A673 (cell line): ENCODE results near the gene RPL28. TPM values are rescaled to one million over a fixed set of nuclear protein-coding genes. Genes with fewer than 3 reads are reported as not detected.

Experiments
- BruUV-seq: library from RNA; stranded (reverse); fragments of 400-500 nt; replicated peaks from 2 replicates; lab custom pipeline; 2021; lab: Mats Ljungman, UMichigan
- CTCF ChIA-PET: fragments of 300-600 bp; sonication (Branson Sonifier 250); formaldehyde crosslinking; loops from one replicate; lab custom pipeline; 2022; ENCODE audit warnings: antibody characterized with exemption; lab: Charles Lee
- POLR2A ChIA-PET: fragments of 300-600 bp; sonication (Branson Sonifier 250); formaldehyde crosslinking; loops from one replicate; lab custom pipeline; 2022; ENCODE audit warnings: antibody characterized with exemption; ENCODE audit not compliant: low non-redundant PET; lab: Charles Lee
- DNase-seq: peaks from one replicate; pipeline ENCODE4 v3.0.0-alpha.2; 2015; ENCODE audit warnings: low spot score
- H3K27ac ChIP-seq: fragments of 200-600 bp; sonication (generic); 2 replicates; pipeline ENCODE4 v1.5.1; 2016; ENCODE audit warnings: mixed run types, low read depth, mild to moderate bottlenecking, mixed read lengths, antibody characterized with exemption, low read length; ENCODE audit not compliant: poor library complexity, severe bottlenecking
- H3K27me3 ChIP-seq: fragments of 200-600 bp; sonication (generic); replicated peaks from 2 replicates; pipeline ENCODE4 v1.6.1; 2017; ENCODE audit warnings: mixed run types, low read depth, mild to moderate bottlenecking, mixed read lengths, antibody characterized with exemption, low read length; ENCODE audit not compliant: insufficient read depth, poor library complexity
- H3K36me3 ChIP-seq: fragments of 200-600 bp; sonication (generic); 2 replicates; pipeline ENCODE4 v1.6.1; 2016; ENCODE audit warnings: mixed run types, mild to moderate bottlenecking, mixed read lengths, antibody characterized with exemption, low read length; ENCODE audit not compliant: insufficient read depth, poor library complexity, severe bottlenecking
- H3K4me1 ChIP-seq: fragments of 200-600 bp; sonication (generic); 2 replicates; pipeline ENCODE4 v1.6.1; 2017; ENCODE audit warnings: mixed run types, mild to moderate bottlenecking, mixed read lengths, antibody characterized with exemption, low read length; ENCODE audit not compliant: insufficient read depth, poor library complexity, severe bottlenecking
- H3K4me3 ChIP-seq: fragments of 200-600 bp; sonication (generic); 2 replicates; pipeline ENCODE4 v1.5.1; 2016; ENCODE audit warnings: low read depth, mixed run types, mild to moderate bottlenecking, mixed read lengths, low read length; ENCODE audit not compliant: poor library complexity, severe bottlenecking
- H3K9me3 ChIP-seq: fragments of 200-600 bp; sonication (generic); 2 replicates; pipeline ENCODE4 v1.6.1; 2016; ENCODE audit warnings: mixed run types, low read depth, mild to moderate bottlenecking, mixed read lengths, antibody characterized with exemption, low read length; ENCODE audit not compliant: poor library complexity, severe bottlenecking
- EZH2 ChIP-seq: fragments of 200-600 bp; sonication (generic); IDR thresholded peaks from 2 replicates; pipeline ENCODE4 v1.6.1; 2017; ENCODE audit warnings: borderline replicate concordance, low read depth, mild to moderate bottlenecking, mixed read lengths, antibody characterized with exemption, low read length; ENCODE audit not compliant: poor library complexity, severe bottlenecking
- intact Hi-C: fragments of 100-400 bp; cut with micrococcal nuclease; formaldehyde crosslinking; loops from one replicate; pipeline ENCODE4 v1.10.0; 2022; ENCODE audit not compliant: unreplicated experiment
- total RNA-seq: library from RNA; stranded (reverse); gene quantifications from 2 replicates; pipeline ENCODE4 v1.2.3, GENCODE V29; 2021
- TF ChIP-seq, protein P1 (sequence below): fragments of 300-800, 200-600 bp; sonication (generic); conservative IDR thresholded peaks from 2 replicates; pipeline ENCODE4 v1.5.1; 2017; ENCODE audit warnings: low read depth, mild to moderate bottlenecking, antibody characterized with exemption, low read length, moderate library complexity, mixed read lengths

Gene RPL28
- total RNA-seq, 1 experiment from 2014 or later = 1,380 TPM

GRCh38 chr19:55402509-55402908, 16.8 kb downstream of the RPL28 start:
- TF ChIP-seq EZH2 = no peak
- TF ChIP-seq, protein P1, sequence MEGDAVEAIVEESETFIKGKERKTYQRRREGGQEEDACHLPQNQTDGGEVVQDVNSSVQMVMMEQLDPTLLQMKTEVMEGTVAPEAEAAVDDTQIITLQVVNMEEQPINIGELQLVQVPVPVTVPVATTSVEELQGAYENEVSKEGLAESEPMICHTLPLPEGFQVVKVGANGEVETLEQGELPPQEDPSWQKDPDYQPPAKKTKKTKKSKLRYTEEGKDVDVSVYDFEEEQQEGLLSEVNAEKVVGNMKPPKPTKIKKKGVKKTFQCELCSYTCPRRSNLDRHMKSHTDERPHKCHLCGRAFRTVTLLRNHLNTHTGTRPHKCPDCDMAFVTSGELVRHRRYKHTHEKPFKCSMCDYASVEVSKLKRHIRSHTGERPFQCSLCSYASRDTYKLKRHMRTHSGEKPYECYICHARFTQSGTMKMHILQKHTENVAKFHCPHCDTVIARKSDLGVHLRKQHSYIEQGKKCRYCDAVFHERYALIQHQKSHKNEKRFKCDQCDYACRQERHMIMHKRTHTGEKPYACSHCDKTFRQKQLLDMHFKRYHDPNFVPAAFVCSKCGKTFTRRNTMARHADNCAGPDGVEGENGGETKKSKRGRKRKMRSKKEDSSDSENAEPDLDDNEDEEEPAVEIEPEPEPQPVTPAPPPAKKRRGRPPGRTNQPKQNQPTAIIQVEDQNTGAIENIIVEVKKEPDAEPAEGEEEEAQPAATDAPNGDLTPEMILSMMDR = no peak
- H3K9me3 ChIP-seq = no peaks in the 10 kb centered on the region

GRCh38 chr19:55405638-55406037, 19.9 kb downstream of the RPL28 start:
- BruUV-seq = no TSS peak
- H3K4me1 ChIP-seq = peaks cover 25% of the 10 kb centered on the region
- no peaks in the 10 kb centered on the region for H3K27me3 ChIP-seq
- ChIA-PET CTCF (no interaction called here), POLR2A (interaction anchor here (1.0 kb wide), 1 partner anchor 114 kb away, joined by 3 read pairs; no protein-coding TSS in a partner anchor)
- peak overlapping the region; percentile 98 for H3K4me3 ChIP-seq
- intact Hi-C loops = loop anchor here (5.0 kb wide), 1 partner anchor 197 kb away; the partner anchor contains the start of gene ZNF524
- no peak for TF ChIP-seq EZH2
- TF ChIP-seq, protein P1 = no peak
- no peak overlapping the region for H3K27ac ChIP-seq
- H3K9me3 ChIP-seq = no peaks in the 10 kb centered on the region
- peaks cover 59% of the 10 kb centered on the region for H3K36me3 ChIP-seq
- no peak for DNase-seq

More at GRCh38 chr19:55402509-55402908, 16.8 kb downstream of the RPL28 start:
- Histone ChIP-seq H3K4me1 (peaks cover 25% of the 10 kb centered on the region), H3K27ac (peak overlapping the region; percentile 34), H3K4me3 (no peak overlapping the region), H3K36me3 (peaks cover 64% of the 10 kb centered on the region), H3K27me3 (no peaks in the 10 kb centered on the region)
- CTCF ChIA-PET = no interaction called here
- intact Hi-C loops = no loop called here
- BruUV-seq = no TSS peak
- POLR2A ChIA-PET = no interaction called here
- no peak for DNase-seq

DNA sequence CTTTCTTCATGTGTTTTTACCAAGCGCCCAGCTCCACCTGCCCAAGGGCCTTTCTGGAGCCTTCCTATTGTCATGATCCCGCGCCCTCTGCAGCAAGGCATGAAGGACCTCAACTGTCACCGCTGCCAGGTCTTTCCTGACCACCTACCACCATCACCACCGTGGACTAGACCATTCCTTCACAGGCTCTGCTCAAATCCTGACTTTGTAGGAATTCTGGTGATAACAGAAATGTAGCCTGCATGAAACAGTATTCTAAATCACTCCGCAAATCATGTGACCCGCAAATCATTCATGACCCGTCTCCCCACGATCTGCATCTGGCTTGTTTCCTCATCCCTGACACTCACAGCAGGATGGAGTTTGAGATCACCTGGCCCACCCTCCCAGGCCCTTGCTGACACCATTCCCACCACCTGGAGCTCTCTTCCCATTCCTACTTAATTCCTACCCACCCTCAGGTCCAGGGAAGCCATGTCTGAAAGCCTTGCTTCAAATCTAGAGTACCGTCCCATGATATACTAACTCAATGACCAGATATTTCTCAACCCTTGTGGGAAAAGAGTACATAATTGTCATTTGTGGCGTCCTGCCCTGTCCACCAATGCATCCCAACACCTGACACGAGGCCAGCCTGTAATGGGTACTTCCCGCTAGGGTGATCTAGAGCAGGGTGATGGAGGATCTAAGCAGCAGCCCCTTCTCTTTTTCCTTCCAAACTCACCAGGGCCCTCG, 20.5 kb downstream of the RPL28 start:
- TF ChIP-seq EZH2 = no peak
- TF ChIP-seq, protein P1 = no peak
- DNase-seq = no peak
- Histone ChIP-seq H3K4me1 (peaks cover 25% of the 10 kb centered on the region), H3K4me3 (peak overlapping the region; percentile 98), H3K9me3 (no peaks in the 10 kb centered on the region), H3K36me3 (peaks cover 53% of the 10 kb centered on the region), H3K27me3 (no peaks in the 10 kb centered on the region), H3K27ac (peak overlapping the region; percentile 100)
- ChIA-PET POLR2A (interaction anchor here (1.0 kb wide), 1 partner anchor 115 kb away, joined by 3 read pairs; no protein-coding TSS in a partner anchor), CTCF (no interaction called here)
- intact Hi-C loops = loop anchor here (5.0 kb wide), 1 partner anchor 196 kb away; the partner anchor contains the start of gene ZNF524
- TSS peak; percentile 59 for BruUV-seq
